ACC112 (cell line): Measurements from ENCODE around the gene ARID1B.

Source experiments
- H2AFZ ChIP-seq: fragments of 200-600 bp; sonication (generic); one replicate; pipeline ENCODE4 v1.6.0; 2017; ENCODE audit warnings: antibody characterized with exemption, low read length; ENCODE audit not compliant: unreplicated experiment
- H3K27ac ChIP-seq: fragments of 200-600 bp; sonication (generic); 2 replicates; pipeline ENCODE4 v1.5.1; 2014; ENCODE audit warnings: low read depth, mild to moderate bottlenecking, antibody characterized with exemption, low read length, moderate library complexity
- H3K27me3 ChIP-seq: fragments of 200-600 bp; sonication (generic); 2 replicates; pipeline ENCODE4 v1.6.1; 2014; ENCODE audit warnings: mild to moderate bottlenecking, antibody characterized with exemption, low read length, moderate library complexity, mixed read lengths; ENCODE audit not compliant: insufficient read depth
- H3K36me3 ChIP-seq: fragments of 200-600 bp; sonication (generic); 2 replicates; pipeline ENCODE4 v1.6.1; 2016; ENCODE audit warnings: mild to moderate bottlenecking, antibody characterized with exemption, low read length, moderate library complexity, mixed read lengths; ENCODE audit not compliant: insufficient read depth
- H3K4me1 ChIP-seq: fragments of 200-600 bp; sonication (generic); one replicate; pipeline ENCODE4 v1.6.1; 2016; ENCODE audit warnings: low read length, mixed read lengths; ENCODE audit not compliant: insufficient read depth, unreplicated experiment, control insufficient read depth
- H3K4me3 ChIP-seq: fragments of 200-600 bp; sonication (generic); 2 replicates; pipeline ENCODE4 v1.5.1; 2014; ENCODE audit warnings: mild to moderate bottlenecking, low read depth, low read length
- H3K79me2 ChIP-seq: fragments of 200-600 bp; sonication (generic); one replicate; pipeline ENCODE4 v1.6.0; 2016; ENCODE audit warnings: low read length; ENCODE audit not compliant: control insufficient read depth, unreplicated experiment, insufficient read depth

ARID1B gene

DNA sequence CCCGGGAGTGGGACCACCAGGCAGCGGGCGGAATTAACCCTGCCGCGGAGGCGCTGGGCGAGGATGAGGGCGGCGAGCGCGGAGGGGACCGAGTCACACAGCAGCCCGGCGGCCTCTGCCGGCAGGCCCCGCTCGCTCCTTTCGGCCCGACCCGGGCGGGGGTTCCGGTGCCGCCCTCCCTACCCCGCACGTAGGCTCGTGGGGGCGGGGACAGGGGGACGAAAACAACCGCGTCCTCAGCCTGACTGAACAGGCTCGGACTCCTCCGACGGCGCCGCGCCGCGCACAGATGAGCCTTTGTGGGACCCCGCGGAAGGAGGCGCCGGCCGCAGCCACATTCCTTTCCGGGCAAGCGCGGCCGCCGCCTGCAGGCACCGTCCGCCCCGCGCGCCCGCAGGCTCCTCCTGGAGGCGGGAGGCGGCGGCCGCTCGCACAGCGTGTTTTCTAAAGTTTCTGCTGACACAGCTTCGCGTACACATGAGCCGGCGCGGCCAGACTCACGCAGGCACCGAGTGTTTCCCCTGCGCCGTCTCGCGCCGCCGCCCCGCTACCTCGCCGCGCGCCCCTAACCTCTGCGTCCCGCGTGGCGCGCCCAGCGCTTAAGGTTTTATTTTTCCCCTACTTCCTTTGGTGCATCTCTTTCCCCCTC lies 244.3 kb downstream of the ARID1B start:
- Histone ChIP-seq H3K36me3 (peaks cover 3% of the 10 kb centered on the region; the same call in 1 of the 2 replicates), H3K4me1 (peaks cover 26% of the 10 kb centered on the region), H3K79me2 (peaks cover 51% of the 10 kb centered on the region), H3K4me3 (peak overlapping the region; percentile 95), H3K27me3 (no peaks in the 10 kb centered on the region), H2AFZ (peak overlapping the region; percentile 81), H3K27ac (peak overlapping the region; percentile 98)

DNA sequence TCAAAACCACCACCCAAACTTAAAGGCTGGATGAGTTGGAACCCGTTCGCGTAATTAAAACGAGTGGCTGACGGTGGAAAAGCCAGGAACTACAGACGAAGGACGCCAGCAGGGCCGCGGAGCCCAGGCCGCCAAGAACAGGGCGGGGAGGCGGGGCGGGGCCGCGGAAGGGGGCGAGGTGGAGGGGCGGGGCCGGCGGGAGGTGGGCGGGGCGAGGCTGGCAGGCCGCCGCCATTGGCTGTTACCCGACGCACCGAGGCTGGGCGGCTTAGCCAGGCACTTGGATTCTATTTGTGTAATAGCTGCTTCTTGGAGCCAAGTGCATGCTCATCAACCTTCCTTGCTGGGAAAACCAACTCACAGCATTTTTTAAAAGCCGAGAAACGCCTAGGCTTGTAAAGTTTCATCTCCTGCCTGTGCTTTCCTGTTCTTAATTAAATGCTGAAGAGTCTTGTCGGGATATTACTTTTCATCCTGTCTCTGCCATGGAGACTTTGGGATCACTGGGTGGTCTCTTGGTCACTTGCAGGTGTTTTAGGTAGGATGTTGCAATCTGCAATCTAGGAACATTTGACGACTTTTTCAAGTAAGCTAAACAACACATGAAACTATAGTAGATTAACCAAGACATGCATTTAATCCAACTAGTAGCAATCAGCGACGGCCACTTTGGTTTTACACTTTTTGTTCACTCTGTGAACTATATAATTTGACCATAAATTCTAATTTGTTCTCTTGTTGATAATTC lies 245.0 kb downstream of the ARID1B start:
- Histone ChIP-seq H2AFZ (peak overlapping the region; percentile 81), H3K27ac (peak overlapping the region; percentile 98), H3K79me2 (peaks cover 50% of the 10 kb centered on the region), H3K36me3 (peaks cover 6% of the 10 kb centered on the region; the same call in 1 of the 2 replicates), H3K4me1 (peaks cover 26% of the 10 kb centered on the region), H3K27me3 (no peaks in the 10 kb centered on the region), H3K4me3 (peak overlapping the region; percentile 95)

DNA sequence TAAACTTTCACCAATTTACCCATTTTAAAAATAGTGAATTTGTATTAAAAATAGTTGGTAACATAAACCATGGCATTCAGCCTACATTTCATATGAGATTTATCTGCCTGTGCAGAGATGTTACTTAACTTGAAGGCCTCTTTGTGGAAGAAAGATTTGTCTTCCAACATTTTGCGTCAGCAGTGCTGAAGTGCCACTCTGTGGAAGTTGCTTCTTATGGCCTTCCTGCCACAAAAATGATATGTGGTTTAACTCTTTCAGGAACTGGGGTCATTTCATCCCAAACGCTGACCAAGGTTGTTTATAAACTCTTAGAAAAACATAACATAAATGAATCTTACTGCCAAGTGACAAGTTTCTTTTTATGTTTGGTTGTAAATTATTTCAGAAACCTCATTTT lies 246.8 kb downstream of the ARID1B start:
- H3K36me3 ChIP-seq: peaks cover 6% of the 10 kb centered on the region; the same call in 1 of the 2 replicates
- H3K27me3 ChIP-seq: no peaks in the 10 kb centered on the region
- no peak overlapping the region for H3K27ac ChIP-seq
- no peak overlapping the region for H3K4me3 ChIP-seq
- H2AFZ ChIP-seq: no peak overlapping the region
- H3K79me2 ChIP-seq: peaks cover 41% of the 10 kb centered on the region
- H3K4me1 ChIP-seq: peaks cover 25% of the 10 kb centered on the region

DNA sequence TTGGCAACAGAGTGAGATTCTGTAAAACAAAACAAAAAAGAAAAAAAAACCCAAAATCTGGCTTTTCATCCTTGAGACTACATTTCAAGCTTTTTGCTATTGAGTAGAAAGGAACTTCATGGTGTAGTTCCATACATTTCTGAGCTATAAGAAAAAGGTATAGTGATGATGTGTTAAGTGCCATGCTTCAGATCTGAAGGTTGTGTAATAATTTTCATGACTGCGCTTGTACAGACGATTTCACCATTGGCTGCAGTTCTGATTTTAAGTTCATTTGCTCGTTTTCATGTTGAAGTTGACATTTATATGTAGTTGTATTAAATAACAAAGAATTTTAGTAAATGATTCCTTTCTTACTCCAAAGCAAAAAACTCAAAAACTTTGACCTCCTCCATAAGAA lies 247.6 kb downstream of the ARID1B start:
- peaks cover 33% of the 10 kb centered on the region for H3K79me2 ChIP-seq
- H3K27ac ChIP-seq: no peak overlapping the region
- no peak overlapping the region for H2AFZ ChIP-seq
- H3K27me3 ChIP-seq: no peaks in the 10 kb centered on the region
- peaks cover 6% of the 10 kb centered on the region; the same call in 1 of the 2 replicates for H3K36me3 ChIP-seq
- H3K4me3 ChIP-seq: no peak overlapping the region
- peaks cover 17% of the 10 kb centered on the region for H3K4me1 ChIP-seq

- Histone ChIP-seq H2AFZ (no peak overlapping the region), H3K27me3 (no peaks in the 10 kb centered on the region), H3K36me3 (peaks cover 6% of the 10 kb centered on the region; the same call in 1 of the 2 replicates), H3K27ac (no peak overlapping the region), H3K79me2 (peaks cover 38% of the 10 kb centered on the region), H3K4me3 (no peak overlapping the region), H3K4me1 (peaks cover 15% of the 10 kb centered on the region)
Measured at GRCh38 chr6:157025437-157025836, 248.3 kb downstream of the ARID1B start.

GRCh38 chr6:157029980-157030690 lies 253.0 kb downstream of the ARID1B start:
- Histone ChIP-seq H2AFZ (no peak overlapping the region), H3K4me1 (peaks cover 21% of the 10 kb centered on the region), H3K79me2 (peaks cover 41% of the 10 kb centered on the region), H3K4me3 (no peak overlapping the region), H3K27ac (no peak overlapping the region), H3K36me3 (peaks cover 6% of the 10 kb centered on the region; the same call in 1 of the 2 replicates), H3K27me3 (no peaks in the 10 kb centered on the region)

DNA sequence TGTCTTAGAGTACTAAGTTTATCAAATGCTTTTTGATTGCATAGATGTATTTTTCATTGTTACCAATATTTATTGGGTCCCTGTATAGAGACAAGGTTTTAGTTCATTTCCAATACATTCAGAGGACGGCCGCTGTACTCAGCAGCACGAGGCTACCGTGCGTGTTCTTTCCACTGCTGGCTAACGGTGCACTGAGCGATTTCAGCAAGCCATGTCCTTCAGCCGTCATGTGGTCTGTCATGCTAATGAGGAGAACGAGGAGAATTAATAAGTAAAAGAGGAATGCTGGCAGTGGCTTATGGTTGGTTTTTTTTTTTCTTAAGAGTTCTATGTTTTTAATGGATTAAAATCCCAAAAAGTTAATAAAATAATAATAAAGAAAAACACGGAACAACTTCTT lies 253.6 kb downstream of the ARID1B start:
- H3K79me2 ChIP-seq: peaks cover 47% of the 10 kb centered on the region
- peaks cover 21% of the 10 kb centered on the region for H3K4me1 ChIP-seq
- no peak overlapping the region for H2AFZ ChIP-seq

DNA sequence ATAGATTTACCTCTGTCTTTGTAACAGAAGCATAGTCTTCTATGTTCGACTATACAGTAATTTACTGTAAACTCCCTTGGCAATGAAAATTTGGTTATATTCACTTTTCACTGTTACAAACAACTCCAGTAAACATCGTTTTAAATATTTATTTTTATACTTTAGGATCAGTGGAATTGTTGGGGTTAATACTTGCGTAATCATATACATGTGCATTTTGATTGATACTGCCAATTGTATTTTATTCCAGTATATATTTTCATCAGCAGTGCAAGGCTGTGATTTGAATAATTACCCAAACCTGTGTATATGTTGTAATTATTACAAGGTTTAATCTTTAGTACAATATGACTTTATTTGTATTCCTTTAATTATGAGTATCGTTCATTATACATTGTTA lies 255.7 kb downstream of the ARID1B start:
- Histone ChIP-seq H3K4me3 (peak overlapping the region; percentile 89), H3K79me2 (peaks cover 46% of the 10 kb centered on the region), H3K27ac (peak overlapping the region; percentile 64), H2AFZ (peak overlapping the region; percentile 15), H3K4me1 (peaks cover 17% of the 10 kb centered on the region), H3K27me3 (no peaks in the 10 kb centered on the region), H3K36me3 (no peaks in the 10 kb centered on the region)

More for the DNA sequence above, 253.6 kb downstream of the ARID1B start:
- H3K27me3 ChIP-seq: no peaks in the 10 kb centered on the region
- H3K27ac ChIP-seq: no peak overlapping the region
- H3K36me3 ChIP-seq: peaks cover 6% of the 10 kb centered on the region; the same call in 1 of the 2 replicates
- no peak overlapping the region for H3K4me3 ChIP-seq

DNA sequence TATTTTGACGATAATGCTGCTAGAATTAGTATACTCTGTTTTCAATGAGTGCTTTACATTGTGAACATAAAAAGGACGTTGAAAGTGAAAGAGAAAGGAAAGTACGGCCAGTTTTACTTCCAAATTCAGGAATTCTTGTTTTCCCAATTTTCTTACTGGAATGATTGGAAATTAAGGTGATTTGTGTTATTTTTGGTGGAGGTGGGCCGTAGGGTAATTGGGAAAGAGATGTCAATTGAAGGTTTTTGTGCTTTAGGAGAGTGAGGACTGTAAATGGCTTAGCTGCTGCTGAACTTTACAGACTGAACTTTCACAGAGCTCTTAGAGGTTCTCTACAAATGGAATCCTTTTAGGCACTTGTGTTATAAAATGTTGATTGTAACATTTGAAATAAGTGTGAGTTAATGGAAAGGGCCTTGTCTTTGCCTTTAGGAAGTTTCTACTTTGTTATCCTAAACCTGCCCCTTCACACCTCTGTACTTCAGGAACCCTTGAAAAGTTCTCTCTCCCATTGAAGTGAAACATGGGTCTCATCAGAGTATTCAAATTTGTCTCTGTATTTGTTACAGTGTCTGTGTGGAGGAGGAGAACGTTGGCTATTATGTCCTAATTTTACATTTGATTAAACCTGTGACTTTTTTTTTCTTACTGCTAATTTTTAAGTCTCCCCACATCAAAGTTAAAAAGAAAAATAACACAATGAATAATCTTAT lies 256.4 kb downstream of the ARID1B start:
- Histone ChIP-seq H3K79me2 (peaks cover 46% of the 10 kb centered on the region), H3K27me3 (no peaks in the 10 kb centered on the region), H3K36me3 (no peaks in the 10 kb centered on the region), H3K4me3 (peak overlapping the region; percentile 89), H3K4me1 (peaks cover 16% of the 10 kb centered on the region), H2AFZ (peak overlapping the region; percentile 15), H3K27ac (peak overlapping the region; percentile 64)
